Measurements from ENCODE around the gene TNIP1.

GRCh38 chr5:151077967-151078366, 2.9 kb downstream of the TNIP1 start:
- no peak for TF ChIP-seq CTCF (IDR thresholded peaks at IDR 0.05; ENCODE audit: poor library complexity)
- no peak for TF ChIP-seq EZH2 (IDR thresholded peaks at IDR 0.05; ENCODE audit: borderline replicate concordance)
- no peak for TF ChIP-seq EZH2phosphoT487 (IDR thresholded peaks at IDR 0.05; ENCODE audit: low read depth, severe bottlenecking, unreplicated experiment)
